ENCODE measurements around the gene GPR25. TPM values are rescaled to one million over a fixed set of nuclear protein-coding genes. Genes with fewer than 3 reads are reported as not detected.
A peak's percentile ranks its signal among the peaks of the same experiment; 100 is the strongest.

The GPR25 gene
- polyA plus RNA-seq, 3 donors, result 0.07 TPM; not detected in 2

DNA sequence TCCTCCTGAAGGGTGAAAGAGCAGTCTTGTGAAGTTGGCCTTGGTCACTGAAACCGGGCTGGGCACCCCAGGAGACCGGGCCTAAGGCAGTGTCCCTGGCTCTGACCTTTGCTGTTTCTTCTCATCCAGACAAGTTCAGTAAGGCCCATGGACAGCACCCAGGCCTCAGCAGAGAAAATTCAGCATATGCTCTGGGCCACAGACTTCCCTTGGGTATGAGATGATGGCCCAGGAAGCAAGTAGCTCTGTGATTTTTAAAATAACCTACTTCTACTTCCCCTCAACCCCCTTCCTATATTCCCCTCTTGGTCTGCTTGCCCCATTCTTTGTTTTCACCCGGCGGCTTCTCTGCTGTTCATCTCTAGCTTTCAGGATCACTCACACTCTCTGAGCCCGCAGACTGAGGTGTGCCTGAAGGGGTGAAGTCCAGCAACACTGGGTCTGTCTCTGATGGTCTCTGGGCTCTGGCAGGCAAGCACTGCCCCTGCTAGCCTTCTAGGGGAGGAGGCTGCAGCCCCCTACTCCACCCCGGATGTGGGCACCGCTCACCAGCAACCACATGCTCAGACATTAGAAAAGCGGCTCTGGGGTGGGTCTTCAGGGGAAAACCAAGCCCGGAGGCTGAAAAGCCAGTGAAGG lies 2.9 kb upstream of the GPR25 start:
- no peak for DNase-seq

DNA sequence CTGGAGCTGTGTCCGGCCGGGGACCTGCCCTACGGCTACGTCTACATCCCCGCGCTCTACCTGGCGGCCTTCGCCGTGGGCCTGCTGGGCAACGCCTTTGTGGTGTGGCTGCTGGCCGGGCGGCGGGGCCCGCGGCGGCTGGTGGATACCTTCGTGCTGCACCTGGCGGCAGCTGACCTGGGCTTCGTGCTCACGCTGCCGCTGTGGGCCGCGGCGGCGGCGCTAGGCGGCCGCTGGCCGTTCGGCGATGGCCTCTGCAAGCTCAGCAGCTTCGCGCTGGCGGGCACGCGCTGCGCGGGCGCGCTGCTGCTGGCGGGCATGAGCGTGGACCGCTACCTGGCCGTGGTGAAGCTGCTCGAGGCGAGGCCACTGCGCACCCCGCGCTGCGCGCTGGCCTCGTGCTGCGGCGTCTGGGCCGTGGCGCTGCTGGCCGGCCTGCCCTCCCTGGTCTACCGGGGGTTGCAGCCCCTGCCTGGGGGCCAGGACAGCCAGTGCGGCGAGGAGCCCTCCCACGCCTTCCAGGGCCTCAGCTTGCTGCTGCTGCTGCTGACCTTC lies 412 bp downstream of the GPR25 start:
- no peak for DNase-seq

DNA sequence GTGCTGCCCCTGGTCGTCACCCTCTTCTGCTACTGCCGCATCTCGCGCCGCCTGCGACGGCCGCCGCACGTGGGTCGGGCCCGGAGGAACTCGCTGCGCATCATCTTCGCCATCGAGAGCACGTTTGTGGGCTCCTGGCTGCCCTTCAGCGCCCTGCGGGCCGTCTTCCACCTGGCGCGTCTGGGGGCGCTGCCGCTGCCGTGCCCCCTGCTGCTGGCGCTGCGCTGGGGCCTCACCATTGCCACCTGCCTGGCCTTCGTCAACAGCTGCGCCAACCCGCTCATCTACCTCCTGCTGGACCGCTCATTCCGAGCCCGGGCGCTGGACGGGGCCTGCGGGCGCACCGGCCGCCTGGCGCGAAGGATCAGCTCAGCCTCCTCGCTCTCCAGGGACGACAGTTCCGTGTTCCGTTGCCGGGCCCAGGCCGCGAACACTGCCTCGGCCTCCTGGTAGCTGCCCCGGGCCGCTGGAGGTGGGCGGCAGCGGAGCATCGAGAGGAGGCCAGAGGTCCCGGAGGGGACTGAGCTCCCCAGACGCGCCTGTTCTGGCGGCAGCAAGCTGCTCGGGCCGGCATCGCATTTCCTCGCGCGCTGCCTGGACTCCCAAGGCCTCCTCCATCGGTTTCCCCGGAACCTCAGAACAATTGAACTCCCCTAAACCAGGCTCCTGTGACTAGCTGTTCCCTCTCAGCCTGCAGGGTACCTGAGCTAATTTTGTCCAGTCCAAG lies 1.1 kb downstream of the GPR25 start:
- no peak for DNase-seq

- DNase-seq, result no peak
Observed at GRCh38 chr1:200874694-200875093, 1.9 kb downstream of the GPR25 start.

DNA sequence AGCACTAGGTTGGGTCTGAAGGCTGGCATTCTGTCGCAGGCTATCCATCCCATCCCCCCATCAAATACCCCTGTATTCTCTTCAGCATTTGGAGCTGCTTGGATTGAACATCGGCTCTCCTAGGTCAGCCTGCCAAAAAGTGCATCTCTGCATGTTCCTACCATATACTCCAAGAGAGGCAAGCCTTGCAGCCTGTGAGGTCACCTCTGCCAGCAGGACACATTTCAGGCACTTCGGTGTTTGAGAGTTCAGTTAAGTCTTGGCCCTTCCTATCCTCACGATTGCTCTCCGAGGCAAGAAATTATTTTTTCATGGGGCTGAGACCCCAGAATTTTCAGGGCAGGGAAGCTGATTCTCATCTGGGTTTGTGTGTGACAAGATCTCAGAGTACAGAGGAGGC lies 2.6 kb downstream of the GPR25 start:
- no peak for DNase-seq

GRCh38 chr1:200877010-200877409 lies 4.2 kb downstream of the GPR25 start:
- no peak for DNase-seq

- DNase-seq, result no peak
Observed at GRCh38 chr1:200877839-200878551, 5.2 kb downstream of the GPR25 start.

GRCh38 chr1:200880212-200880611 lies 7.4 kb downstream of the GPR25 start:
- no peak for DNase-seq

GRCh38 chr1:200883118-200883517 lies 10.3 kb downstream of the GPR25 start:
- no peak for DNase-seq

GRCh38 chr1:200885623-200886402 lies 13.0 kb downstream of the GPR25 start:
- no peak for DNase-seq

- no peak for DNase-seq
Observed at GRCh38 chr1:200886594-200886993, 13.8 kb downstream of the GPR25 start.

DNA sequence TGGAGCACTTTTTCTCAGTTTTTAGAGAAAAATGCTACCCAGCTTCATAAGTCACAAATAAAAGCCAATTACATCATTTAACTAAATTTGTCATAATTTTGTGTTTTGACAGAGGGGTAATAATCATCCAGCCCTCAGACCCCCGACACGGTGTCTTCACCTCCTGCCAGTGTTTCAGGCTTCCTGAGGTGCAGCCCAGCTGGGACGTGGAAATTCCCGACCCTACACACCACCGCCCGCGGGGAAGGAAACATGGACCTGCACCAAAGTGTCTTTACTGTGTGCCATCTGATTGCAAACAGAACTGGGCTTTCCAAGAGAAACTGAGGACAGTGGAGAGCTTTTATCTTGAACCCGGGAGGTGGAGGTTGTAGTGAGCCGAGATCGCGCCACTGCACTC lies 14.3 kb downstream of the GPR25 start:
- DNase-seq, result no peak

- no peak for DNase-seq
Observed at GRCh38 chr1:200887772-200888348, 15.1 kb downstream of the GPR25 start.

GRCh38 chr1:200888349-200888838 lies 15.6 kb downstream of the GPR25 start:
- no peak for DNase-seq

GRCh38 chr1:200889571-200889970 lies 16.8 kb downstream of the GPR25 start:
- no peak for DNase-seq

GRCh38 chr1:200890027-200890426 lies 17.2 kb downstream of the GPR25 start:
- no peak for DNase-seq

DNA sequence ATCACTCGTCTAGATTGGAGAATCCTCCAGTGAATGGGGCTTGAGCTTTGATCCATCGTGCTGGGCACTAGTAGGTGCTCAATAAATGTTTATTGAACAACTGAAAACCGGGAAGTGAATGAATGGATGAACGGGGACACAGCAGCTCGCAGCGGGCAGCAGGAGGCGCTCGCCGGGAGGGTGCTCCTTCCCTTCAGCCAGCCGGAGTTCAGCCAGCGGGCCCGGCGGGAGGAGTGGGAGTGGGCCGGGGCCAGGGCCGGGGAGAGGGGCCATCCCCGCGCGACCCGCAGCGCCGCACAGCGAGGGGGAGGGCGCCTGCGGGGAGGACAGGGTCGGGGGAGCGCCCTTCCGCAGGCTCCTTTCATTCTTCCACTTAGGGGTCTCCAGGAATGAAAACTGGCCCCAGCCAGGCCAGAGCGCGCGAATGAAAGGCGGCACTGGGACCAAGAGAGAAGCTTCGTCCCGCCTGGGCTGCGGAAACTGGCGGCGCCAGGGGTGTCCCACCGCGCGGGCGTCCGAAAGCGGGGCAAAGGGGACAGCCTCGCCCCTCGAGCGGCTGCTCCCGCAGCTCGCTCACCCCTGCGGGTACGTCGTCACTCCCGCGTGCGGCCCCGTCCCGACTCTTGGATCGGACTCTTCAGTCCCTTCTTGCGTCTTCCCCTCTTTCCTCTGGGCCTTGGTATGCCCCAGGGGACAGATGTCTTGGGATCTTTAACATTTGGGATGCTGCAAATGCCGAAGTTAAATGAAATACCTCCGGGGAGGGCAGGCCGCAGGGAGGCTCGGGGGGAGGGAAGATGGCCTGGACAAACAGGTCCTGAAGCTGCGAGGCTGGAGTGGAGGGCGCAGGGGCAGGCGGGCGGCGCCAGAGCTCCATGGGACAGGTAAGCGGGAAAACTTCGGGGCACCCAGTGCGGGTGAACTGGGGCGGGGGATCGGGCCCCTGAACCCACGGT lies 18.3 kb downstream of the GPR25 start:
- DNase-seq, result peak; percentile 72

- no peak for DNase-seq
Observed at GRCh38 chr1:200891774-200892157, 19.0 kb downstream of the GPR25 start.

DNA sequence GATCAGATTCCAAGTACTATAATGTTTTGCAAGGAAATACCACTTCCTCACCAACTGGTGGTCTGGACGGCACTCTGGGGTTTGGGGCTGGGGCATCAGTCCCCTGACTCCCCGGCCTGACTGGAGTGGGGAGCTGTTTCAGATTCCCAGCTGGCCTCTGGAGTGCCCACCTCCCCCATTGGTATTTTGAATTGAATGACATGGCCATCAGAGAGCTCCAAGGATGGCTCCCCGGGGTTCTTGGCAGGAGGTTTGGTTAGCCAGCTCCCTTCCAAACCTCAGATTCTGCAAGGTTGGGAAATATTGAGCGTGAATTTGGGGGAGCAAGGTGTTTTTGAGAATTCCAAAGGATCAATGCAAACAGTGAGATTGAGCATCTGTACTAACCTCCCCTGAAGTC lies 19.8 kb downstream of the GPR25 start:
- no peak for DNase-seq

DNA sequence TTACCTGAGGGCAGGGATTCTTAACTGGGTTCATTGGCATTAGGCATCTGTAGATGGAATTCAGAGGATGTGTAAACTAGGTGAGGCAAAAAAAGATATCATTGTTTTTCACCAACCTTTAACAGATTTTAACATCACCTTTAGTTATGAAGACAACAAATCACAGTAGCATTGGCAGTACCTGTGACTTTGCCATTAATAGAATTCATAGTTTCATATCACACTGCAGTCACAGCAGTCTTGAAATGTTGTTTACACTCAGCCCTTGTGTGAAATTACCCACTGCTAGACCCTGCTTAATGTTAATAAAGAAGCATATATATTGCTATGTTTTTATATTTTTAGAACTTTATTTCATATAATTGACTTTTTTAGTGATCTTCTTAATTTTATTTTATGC lies 20.2 kb downstream of the GPR25 start:
- DNase-seq, result no peak

Measured in renal pelvis (tissue), 4 donors.